NCI-H1436 (cell line): ENCODE data around the gene APOA1.
A peak's percentile ranks its signal among the peaks of the same experiment; 100 is the strongest.

Experiments used
- DNase-seq: peaks from one replicate; lab custom pipeline; 2025; lab: John Stamatoyannopoulos, UW

APOA1 gene

DNA sequence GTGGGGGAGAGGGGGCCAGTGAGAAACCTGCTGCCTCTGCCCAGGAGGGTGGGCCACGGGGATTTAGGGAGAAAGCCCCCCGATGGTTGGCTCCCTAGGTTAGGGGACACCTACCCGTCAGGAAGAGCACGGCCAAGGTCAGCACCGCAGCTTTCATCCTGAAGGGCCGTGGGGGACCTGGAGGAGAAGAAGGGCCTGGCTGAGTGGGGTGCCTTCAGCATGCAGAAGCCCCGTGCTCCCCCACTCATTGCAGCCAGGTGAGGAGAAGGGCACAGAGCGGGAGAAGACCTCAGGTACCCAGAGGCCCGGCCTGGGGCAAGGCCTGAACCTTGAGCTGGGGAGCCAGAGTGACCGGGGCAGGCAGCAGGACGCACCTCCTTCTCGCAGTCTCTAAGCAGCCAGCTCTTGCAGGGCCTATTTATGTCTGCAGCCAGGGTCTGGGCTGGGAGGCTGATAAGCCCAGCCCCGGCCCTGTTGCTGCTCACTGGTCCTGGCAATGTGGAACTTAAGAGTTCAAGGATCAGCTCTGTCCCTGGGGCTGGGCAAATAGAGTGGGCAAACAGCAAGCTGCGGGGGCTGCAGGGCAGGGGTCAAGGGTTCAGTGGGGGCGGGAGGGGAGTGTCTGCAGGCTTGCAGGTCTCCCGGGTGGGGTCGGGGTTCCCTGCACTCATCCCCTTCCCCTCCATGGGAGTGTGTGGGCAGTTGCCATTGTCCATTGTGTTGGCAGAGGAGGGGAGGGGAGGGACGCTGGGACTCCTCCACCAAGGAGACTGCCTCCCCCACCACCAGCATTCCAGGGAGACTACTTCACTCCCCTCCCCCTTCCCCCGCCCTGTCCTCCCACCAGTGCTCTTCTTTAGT lies at the start of gene APOA1:
TSS of gene APOA1 (minus strand) at position 392 of the 861 bp plus-strand sequence. CDS start at position 157, 235 bp downstream.
- no peak for DNase-seq

DNA sequence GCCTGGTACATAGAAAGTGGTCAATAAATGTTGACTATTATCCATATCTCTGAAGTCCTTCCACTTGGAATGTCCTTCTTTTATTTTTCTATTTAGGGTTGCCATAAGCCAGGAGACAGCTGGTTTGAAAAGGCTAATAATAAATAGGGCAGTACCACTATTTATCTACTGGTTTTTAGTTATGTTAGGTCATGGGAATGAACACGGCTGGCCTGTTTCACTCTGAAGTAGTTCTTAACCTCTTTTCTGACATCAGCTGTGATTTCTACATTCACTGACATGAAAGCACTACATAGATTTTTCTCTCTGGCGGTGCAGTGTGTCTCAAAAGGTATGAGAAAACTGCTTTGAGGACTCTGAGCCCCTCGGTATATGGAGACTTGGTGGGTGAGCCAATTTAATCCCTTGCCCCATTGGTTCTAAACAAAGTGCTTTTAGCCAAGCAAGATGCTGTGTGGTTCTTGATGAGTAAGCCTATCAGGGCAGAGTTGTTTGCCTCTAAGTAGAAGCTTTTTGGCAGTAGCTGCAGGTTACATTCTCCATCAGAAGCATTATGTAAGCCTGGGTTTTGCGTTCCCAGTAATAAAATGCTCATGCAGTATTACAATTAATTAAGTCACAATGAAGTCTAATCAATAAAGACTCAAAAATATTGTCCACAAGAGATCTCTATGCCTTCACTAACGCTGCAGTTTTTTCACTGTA lies 48.7 kb upstream of the APOA1 start:
- DNase-seq = no peak

GRCh38 chr11:116882386-116882785 lies 45.0 kb upstream of the APOA1 start:
- no peak for DNase-seq

DNA sequence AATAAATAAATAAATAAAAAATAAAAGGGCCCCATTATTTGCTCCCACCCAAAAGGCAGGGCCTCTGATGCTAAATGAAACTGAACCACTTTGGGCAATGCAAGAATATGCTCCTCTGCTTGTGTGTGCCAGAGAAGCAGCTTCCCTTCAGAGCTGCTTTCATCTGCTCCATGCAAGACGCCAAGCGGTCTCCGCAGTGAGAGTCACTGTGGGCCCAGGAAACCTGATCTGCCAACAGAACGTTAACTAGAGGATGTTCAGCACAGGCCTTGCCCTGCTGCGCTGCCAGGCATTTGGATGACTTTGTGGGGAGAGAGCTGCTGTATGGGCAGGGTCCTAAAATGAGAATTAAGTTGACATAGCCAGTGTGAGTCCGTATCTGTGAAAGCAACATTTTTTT lies 43.7 kb upstream of the APOA1 start:
- no peak for DNase-seq

GRCh38 chr11:116879800-116880625 lies 42.6 kb upstream of the APOA1 start:
- peak; percentile 56 for DNase-seq

DNA sequence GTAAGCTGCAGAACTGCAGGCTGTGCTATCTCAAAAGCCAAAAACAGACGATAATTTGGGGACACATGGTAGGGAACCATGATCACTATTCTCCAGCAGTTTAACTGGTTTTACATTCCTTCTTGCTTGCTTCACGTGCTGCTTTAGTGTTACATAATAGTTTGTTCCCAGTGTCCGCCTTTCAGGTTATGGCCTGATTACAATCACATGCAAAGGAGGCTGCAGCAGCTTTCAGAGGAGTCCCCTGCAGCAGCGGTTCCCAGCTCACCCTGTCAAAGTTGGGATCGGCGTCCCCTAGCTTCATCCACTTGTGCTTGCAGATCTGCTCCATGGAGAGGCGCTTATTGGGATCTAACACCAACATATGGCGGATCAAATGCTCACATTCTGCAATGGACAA lies 39.2 kb upstream of the APOA1 start:
- no peak for DNase-seq

DNA sequence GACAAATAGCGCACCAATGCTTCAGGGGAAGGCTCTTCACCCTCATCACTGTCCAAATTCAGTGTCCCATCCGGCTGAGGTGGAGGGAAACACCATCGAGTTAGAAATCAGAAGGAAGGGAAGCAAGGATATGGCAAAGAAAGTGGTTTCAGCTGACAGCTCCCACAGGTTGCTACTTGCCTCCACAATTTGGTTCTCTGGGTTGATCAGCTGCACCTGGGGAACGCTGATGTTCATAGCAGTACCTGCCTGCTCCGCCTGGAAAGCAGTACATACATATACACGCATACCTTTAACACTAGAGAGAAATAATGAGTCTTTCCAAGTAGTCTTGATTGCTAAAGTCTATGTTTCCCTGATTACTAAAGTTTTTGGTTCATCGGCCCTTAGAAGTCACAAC lies 37.8 kb upstream of the APOA1 start:
- no peak for DNase-seq

- DNase-seq = no peak
These were observed 36.8 kb upstream of the APOA1 start for GRCh38 chr11:116874251-116874650.

DNA sequence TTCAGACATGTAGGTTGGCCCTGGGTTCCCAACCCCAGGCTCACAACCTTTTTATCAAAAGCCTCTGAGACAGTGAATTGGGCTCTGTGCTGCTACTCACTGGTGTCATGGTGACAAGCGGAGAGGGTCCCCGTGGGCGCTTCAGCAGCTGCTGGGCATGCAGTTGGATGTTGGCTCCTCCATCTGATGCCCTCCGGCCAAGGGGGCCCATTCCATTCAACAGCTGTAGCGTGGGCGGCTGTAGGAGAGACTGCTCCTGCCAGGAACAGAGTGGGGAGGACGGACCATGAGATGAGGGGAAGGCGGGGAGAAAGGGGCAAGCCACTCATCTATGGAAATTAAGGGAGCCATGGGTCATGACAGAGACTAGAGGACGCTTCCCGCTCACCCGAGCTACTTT lies 36.0 kb upstream of the APOA1 start:
- no peak for DNase-seq

- no peak for DNase-seq
These were observed 33.8 kb upstream of the APOA1 start for GRCh38 chr11:116871248-116871647.

GRCh38 chr11:116870054-116870453 lies 32.6 kb upstream of the APOA1 start:
- DNase-seq = no peak

DNA sequence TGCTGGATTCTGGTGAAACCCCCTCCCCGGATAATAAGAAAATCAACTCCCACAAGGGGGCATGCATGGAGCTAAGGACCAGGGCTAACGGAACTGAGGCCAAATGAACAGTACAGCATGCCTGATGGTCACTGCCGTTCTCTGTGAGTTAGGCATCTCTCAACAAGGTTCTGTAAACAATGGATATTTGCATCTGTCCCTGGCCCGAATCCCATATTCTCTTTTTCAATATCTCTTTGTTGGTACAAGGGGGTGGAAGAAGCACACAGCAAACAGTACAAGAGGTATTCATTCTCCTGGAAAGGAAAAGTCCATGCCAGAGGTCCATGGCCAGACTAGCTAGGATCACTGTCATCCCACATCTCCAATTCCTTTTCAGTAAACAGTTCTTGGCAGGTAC lies 32.2 kb upstream of the APOA1 start:
- DNase-seq = no peak

- DNase-seq = no peak
These were observed 30.6 kb upstream of the APOA1 start for GRCh38 chr11:116868066-116868465.

DNA sequence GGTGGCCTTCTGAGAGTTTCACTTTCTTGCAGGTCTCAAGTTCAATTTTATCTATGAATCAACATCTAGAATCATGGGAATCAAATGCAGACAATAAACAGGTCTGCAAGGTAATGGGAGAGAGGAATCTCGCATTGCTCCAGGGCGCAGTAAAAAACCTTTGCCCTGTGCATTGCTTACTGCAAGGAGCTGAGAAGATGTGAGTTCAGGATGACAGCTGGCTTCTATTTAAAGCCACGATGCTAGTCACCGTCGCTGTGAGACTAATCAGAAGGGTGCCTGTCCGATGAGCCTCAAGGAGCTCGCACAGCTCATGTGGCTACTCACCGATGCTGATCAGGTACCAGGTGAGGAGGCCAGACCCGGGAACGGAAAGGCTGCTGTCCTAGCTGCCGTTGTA lies 30.2 kb upstream of the APOA1 start:
- DNase-seq = no peak

DNA sequence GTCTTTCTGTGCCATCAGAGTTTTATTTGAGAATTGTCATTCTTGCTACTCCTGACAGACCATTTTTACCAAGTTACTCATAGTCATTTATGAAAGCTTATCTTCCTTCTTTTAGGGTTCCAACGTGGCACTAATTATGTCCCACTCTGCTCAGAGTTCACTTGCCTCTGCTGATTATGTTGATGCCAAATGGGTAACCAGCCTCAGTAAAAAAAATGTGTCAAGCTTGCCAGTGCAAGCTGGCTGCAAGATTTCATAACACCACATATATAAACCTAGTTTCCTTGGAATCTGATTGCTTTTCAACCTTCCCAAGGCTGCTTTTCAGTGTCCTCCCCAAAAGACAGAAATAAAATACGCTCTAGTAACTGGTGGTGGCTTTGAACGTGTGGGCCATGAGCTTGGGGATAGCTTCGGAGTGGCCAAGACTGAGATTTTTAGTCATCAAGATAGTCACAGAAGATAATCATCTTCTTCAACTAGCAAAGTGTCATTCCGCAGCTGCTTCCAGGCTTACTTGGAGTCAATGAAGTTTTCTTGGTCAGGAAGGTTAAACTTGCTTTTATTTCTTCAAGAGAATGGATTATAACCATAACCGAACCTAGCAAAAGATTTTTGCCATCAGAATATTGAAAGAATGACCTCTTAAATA lies 29.5 kb upstream of the APOA1 start:
- DNase-seq = no peak

- no peak for DNase-seq
These were observed 28.3 kb upstream of the APOA1 start for GRCh38 chr11:116865696-116866095.

- DNase-seq = no peak
These were observed 27.1 kb upstream of the APOA1 start for GRCh38 chr11:116864531-116864930.

GRCh38 chr11:116862951-116863350 lies 25.5 kb upstream of the APOA1 start:
- DNase-seq = no peak

DNA sequence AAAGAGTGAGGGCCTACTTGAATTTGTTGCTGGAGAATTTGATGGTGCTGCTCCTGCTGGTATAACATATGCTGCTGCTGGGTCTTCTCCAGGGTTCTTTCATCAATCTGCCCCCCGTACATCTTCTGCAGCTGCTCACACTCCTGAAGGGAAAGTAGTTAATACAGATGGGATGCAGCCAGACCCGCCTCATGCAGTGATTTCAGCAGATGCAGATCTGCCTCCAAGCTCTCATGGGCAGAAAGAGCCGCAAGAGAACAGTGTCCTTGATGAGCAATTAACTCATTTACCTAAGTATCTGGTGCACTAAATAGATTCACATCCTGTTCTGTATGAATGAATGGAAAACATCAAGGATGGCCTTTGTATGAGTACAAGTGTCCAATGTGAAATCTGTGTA lies 24.8 kb upstream of the APOA1 start:
- DNase-seq = no peak

GRCh38 chr11:116861539-116861938 lies 24.1 kb upstream of the APOA1 start:
- no peak for DNase-seq

DNA sequence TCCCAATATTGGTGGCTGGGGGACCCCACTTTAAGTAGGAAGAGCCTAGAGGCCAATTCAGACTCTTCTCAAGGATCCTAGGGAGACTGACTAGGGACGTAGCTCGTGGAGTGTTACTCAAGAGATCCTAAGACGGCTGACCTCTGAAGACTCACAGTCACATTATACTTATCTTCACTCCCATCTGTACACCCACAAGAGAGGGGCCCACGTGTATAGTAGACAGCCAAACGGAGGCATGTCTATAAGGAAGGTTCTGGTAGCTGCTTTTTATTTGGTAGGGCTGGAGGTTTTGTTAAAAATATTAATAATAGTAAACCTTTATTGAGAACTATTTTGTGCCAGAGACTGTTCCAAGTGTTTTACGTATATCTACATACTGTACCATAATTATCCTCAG lies 22.9 kb upstream of the APOA1 start:
- DNase-seq = no peak

DNA sequence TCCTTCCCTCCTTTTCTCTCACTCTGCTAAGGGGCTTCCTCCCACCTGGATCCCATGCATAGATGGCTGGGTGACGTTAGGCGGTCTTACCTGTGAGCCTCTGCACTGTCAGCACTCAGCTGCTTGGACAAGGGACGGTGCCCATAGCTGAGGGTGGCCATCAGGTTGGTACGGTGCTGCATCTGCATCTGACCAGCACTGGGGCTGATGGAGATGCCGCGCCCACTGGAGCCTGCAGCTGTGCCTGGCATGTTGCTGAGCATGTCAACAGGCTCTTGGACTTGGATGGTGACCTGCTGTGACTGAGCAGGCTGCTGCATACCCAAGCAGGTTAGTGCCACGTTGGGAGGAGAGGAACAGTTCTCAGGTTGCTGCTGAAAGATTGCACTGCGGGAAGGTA lies 21.8 kb upstream of the APOA1 start:
- DNase-seq = no peak
